ENCODE results near the gene SLC2A3. TPM values are rescaled to one million over a fixed set of nuclear protein-coding genes. Genes with fewer than 3 reads are reported as not detected.
"Not testable (repeated sequence)": the region's sequence is repeated elsewhere in the genome, so short reads cannot be mapped to it uniquely, and the experiment has no call there.

The SLC2A3 gene
- total RNA-seq, 4 donors from 2014 or later, result 1.9 to 69.3 (median 11.2) TPM

- no peaks in the 10 kb centered on the region for H3K36me3 ChIP-seq
- TF ChIP-seq CTCF (IDR thresholded peaks at IDR 0.05), result no peak
- TF ChIP-seq POLR2A (IDR thresholded peaks at IDR 0.05), result no peak
- H3K4me1 ChIP-seq, result peaks cover 0 to 6% (median 0%) of the 10 kb centered on the region in 4 donors
- H3K9me3 ChIP-seq, result no peaks in the 10 kb centered on the region
- no peaks in the 10 kb centered on the region for H3K27me3 ChIP-seq
- no peak for DNase-seq
- no peak overlapping the region for H3K27ac ChIP-seq
- H3K4me3 ChIP-seq, result no peak overlapping the region
Observed at GRCh38 chr12:7892186-7892980, 43.6 kb downstream of the SLC2A3 start.

- TF ChIP-seq POLR2A (IDR thresholded peaks at IDR 0.05), result no peak
- TF ChIP-seq CTCF (IDR thresholded peaks at IDR 0.05), result no peak
- Histone ChIP-seq H3K27ac (no peak overlapping the region), H3K4me3 (no peak overlapping the region), H3K36me3 (no peaks in the 10 kb centered on the region), H3K9me3 (no peaks in the 10 kb centered on the region), H3K4me1 (no peaks in the 10 kb centered on the region), H3K27me3 (no peaks in the 10 kb centered on the region)
- no peak for DNase-seq
Observed at GRCh38 chr12:7884689-7885088, 51.3 kb downstream of the SLC2A3 start.

GRCh38 chr12:7881736-7882120, 54.3 kb downstream of the SLC2A3 start:
- H3K9me3 ChIP-seq, H3K4me1 ChIP-seq, H3K4me3 ChIP-seq, H3K36me3 ChIP-seq, H3K27ac ChIP-seq, DNase-seq, H3K27me3 ChIP-seq: not testable (repeated sequence)

- H3K4me3 ChIP-seq, DNase-seq, H3K36me3 ChIP-seq, H3K27me3 ChIP-seq, H3K9me3 ChIP-seq, H3K27ac ChIP-seq, H3K4me1 ChIP-seq: not testable (repeated sequence)
Observed at GRCh38 chr12:7880952-7881735, 54.8 kb downstream of the SLC2A3 start.

- Histone ChIP-seq H3K27ac (no peak overlapping the region), H3K4me1 (no peaks in the 10 kb centered on the region), H3K9me3 (no peaks in the 10 kb centered on the region), H3K4me3 (no peak overlapping the region), H3K27me3 (no peaks in the 10 kb centered on the region), H3K36me3 (no peaks in the 10 kb centered on the region)
- TF ChIP-seq CTCF (IDR thresholded peaks at IDR 0.05) (no peak), POLR2A (IDR thresholded peaks at IDR 0.05) (no peak)
- no peak for DNase-seq
Observed at GRCh38 chr12:7879246-7879645, 56.7 kb downstream of the SLC2A3 start.

- TF ChIP-seq POLR2A (IDR thresholded peaks at IDR 0.05) (no peak), CTCF (IDR thresholded peaks at IDR 0.05) (no peak)
- Histone ChIP-seq H3K36me3 (no peaks in the 10 kb centered on the region), H3K4me1 (no peaks in the 10 kb centered on the region), H3K27me3 (no peaks in the 10 kb centered on the region), H3K9me3 (no peaks in the 10 kb centered on the region), H3K4me3 (no peak overlapping the region), H3K27ac (no peak overlapping the region)
- DNase-seq, result no peak
Observed at GRCh38 chr12:7877420-7877819, 58.6 kb downstream of the SLC2A3 start.

All from Peyer's patch (tissue), 4 donors.